ENCODE results near the gene TBC1D10A.

DNA sequence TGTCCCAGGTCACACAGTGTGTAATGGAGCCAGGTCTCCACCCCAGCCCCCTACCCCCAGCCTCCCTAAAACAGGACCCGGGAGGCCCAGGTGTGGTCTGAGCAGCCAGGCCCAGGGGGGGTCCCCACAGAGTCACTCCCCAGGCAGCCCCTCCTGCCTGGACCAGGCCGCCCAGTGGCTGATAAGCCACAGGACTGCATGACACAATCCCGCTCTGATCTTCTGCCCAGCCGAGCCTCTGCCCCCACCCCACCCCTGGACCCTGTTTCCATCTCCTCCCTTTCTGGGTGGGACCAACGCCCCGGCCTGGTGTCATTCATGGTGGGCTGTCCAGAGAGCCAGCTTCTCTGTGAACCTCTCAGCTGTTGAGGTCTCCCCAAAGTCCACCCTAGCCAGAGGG, 72.4 kb downstream of the TBC1D10A start:
- no peak for TF ChIP-seq CTCF (IDR thresholded peaks at IDR 0.05)
- TF ChIP-seq POLR2A (IDR thresholded peaks at IDR 0.05) = no peak

Data from Peyer's patch (tissue), 4 donors.